GM12892 (cell line): ENCODE measurements around the gene PDE6A.

Source experiments
- POLR2A ChIP-seq: IDR thresholded peaks from 2 replicates; pipeline ENCODE4 v1.6.1; 2011; ENCODE audit warnings: low read depth, low read length, control low read depth
- POLR2AphosphoS5 ChIP-seq: IDR thresholded peaks from 2 replicates; pipeline ENCODE4 v1.6.1; 2011; ENCODE audit warnings: low read depth, low read length, control low read depth

DNA sequence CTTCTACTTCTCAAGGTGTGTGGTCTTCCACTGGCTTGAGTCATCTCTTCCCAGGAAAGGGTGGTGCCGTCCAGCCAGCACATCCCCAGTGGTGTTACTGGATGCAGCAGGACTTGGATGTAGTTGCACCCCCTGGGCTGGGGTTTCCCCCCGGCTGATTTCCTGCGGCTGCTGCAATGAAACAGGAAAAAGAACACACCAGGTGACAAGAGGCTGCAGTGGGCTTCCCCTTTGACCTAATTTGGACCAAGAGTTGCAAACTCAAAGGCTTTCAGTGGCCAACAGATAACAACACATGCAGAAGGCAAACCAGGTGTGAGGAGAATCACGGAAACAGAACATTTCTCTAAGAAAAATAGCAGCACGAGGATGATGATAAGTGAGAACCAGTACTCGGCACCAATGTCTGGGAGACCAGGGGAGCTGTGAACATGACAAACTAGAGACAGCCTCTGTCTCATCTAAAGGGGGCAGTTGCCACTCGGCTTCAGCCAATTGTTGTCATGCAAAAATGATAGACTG lies 83.7 kb downstream of the PDE6A start:
- TF ChIP-seq POLR2AphosphoS5 (no peak), POLR2A (no peak)
